ENCODE measurements around the gene ATP8B4.

The ATP8B4 gene

GRCh38 chr15:50063226-50063625 is 55.8 kb downstream of the ATP8B4 start:
- TF ChIP-seq LEF1 (IDR thresholded peaks at IDR 0.05; ENCODE audit: borderline replicate concordance) (no peak), FOXA1 (IDR thresholded peaks at IDR 0.05) (no peak), ARNT (IDR thresholded peaks at IDR 0.05) (no peak), SP1 (IDR thresholded peaks at IDR 0.05) (no peak), CTBP1 (IDR thresholded peaks at IDR 0.05; ENCODE audit: borderline replicate concordance) (no peak), ELF4 (IDR thresholded peaks at IDR 0.05) (no peak), HDGF (IDR thresholded peaks at IDR 0.05; ENCODE audit: borderline replicate concordance) (no peak), BHLHE40 (IDR thresholded peaks at IDR 0.05; ENCODE audit: borderline replicate concordance) (no peak), L3MBTL2 (conservative IDR thresholded peaks at IDR 0.05) (no peak)
- TF ChIP-seq, protein P1, sequence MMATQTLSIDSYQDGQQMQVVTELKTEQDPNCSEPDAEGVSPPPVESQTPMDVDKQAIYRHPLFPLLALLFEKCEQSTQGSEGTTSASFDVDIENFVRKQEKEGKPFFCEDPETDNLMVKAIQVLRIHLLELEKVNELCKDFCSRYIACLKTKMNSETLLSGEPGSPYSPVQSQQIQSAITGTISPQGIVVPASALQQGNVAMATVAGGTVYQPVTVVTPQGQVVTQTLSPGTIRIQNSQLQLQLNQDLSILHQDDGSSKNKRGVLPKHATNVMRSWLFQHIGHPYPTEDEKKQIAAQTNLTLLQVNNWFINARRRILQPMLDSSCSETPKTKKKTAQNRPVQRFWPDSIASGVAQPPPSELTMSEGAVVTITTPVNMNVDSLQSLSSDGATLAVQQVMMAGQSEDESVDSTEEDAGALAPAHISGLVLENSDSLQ (IDR thresholded peaks at IDR 0.05), result no peak
- ChIA-PET POLR2A (no interaction called here), CTCF (no interaction called here)
- DNase-seq (ENCODE audit: extremely low spot score), result no peak

- CTCF ChIA-PET, result no interaction called here
- TF ChIP-seq CTBP1 (IDR thresholded peaks at IDR 0.05; ENCODE audit: borderline replicate concordance) (no peak), SP1 (IDR thresholded peaks at IDR 0.05) (no peak), ELF4 (IDR thresholded peaks at IDR 0.05) (no peak), ARNT (IDR thresholded peaks at IDR 0.05) (no peak), HDGF (IDR thresholded peaks at IDR 0.05; ENCODE audit: borderline replicate concordance) (no peak), FOXK2 (IDR thresholded peaks at IDR 0.05) (no peak), L3MBTL2 (conservative IDR thresholded peaks at IDR 0.05) (no peak), BHLHE40 (IDR thresholded peaks at IDR 0.05; ENCODE audit: borderline replicate concordance) (no peak), FOXA1 (IDR thresholded peaks at IDR 0.05) (no peak), TARDBP (IDR thresholded peaks at IDR 0.05) (no peak), SUZ12 (IDR thresholded peaks at IDR 0.05) (no peak), NFRKB (IDR thresholded peaks at IDR 0.05) (no peak), LEF1 (IDR thresholded peaks at IDR 0.05; ENCODE audit: borderline replicate concordance) (no peak), ZNF384 (IDR thresholded peaks at IDR 0.05) (no peak), FOXM1 (IDR thresholded peaks at IDR 0.05; ENCODE audit: borderline replicate concordance) (no peak)
- TF ChIP-seq, protein P1 (IDR thresholded peaks at IDR 0.05), result no peak
- no peak for DNase-seq (ENCODE audit: extremely low spot score)
- POLR2A ChIA-PET, result no interaction called here
These were observed 57.5 kb downstream of the ATP8B4 start for GRCh38 chr15:50061503-50061902.

- ChIA-PET CTCF (no interaction called here), POLR2A (no interaction called here)
- no peak for DNase-seq (ENCODE audit: extremely low spot score)
- TF ChIP-seq FOXM1 (IDR thresholded peaks at IDR 0.05; ENCODE audit: borderline replicate concordance) (no peak), CTBP1 (IDR thresholded peaks at IDR 0.05; ENCODE audit: borderline replicate concordance) (no peak), NFRKB (IDR thresholded peaks at IDR 0.05) (no peak), HDGF (IDR thresholded peaks at IDR 0.05; ENCODE audit: borderline replicate concordance) (no peak), ZNF384 (IDR thresholded peaks at IDR 0.05) (no peak), FOXK2 (IDR thresholded peaks at IDR 0.05) (no peak), TARDBP (IDR thresholded peaks at IDR 0.05) (no peak), BHLHE40 (IDR thresholded peaks at IDR 0.05; ENCODE audit: borderline replicate concordance) (no peak), SP1 (IDR thresholded peaks at IDR 0.05) (no peak), L3MBTL2 (conservative IDR thresholded peaks at IDR 0.05) (no peak), LEF1 (IDR thresholded peaks at IDR 0.05; ENCODE audit: borderline replicate concordance) (no peak), ARNT (IDR thresholded peaks at IDR 0.05) (no peak), SUZ12 (IDR thresholded peaks at IDR 0.05) (no peak), FOXA1 (IDR thresholded peaks at IDR 0.05) (no peak)
- TF ChIP-seq, protein P1 (IDR thresholded peaks at IDR 0.05), result no peak
These were observed 59.1 kb downstream of the ATP8B4 start for GRCh38 chr15:50059883-50060282.

- ChIA-PET POLR2A (no interaction called here), CTCF (no interaction called here)
- DNase-seq (ENCODE audit: extremely low spot score), result no peak
- no peak for TF ChIP-seq ARNT (IDR thresholded peaks at IDR 0.05)
- TF ChIP-seq FOXA1 (IDR thresholded peaks at IDR 0.05), result no peak
- TF ChIP-seq HDGF (IDR thresholded peaks at IDR 0.05; ENCODE audit: borderline replicate concordance), result no peak
- TF ChIP-seq SUZ12 (IDR thresholded peaks at IDR 0.05), result no peak
- no peak for TF ChIP-seq ELF4 (IDR thresholded peaks at IDR 0.05)
- no peak for TF ChIP-seq FOXK2 (IDR thresholded peaks at IDR 0.05)
- no peak for TF ChIP-seq L3MBTL2 (conservative IDR thresholded peaks at IDR 0.05)
- TF ChIP-seq BHLHE40 (IDR thresholded peaks at IDR 0.05; ENCODE audit: borderline replicate concordance), result no peak
- TF ChIP-seq SP1 (IDR thresholded peaks at IDR 0.05), result no peak
These were observed 59.7 kb downstream of the ATP8B4 start for GRCh38 chr15:50059203-50059772.

- POLR2A ChIA-PET, result no interaction called here
- TF ChIP-seq CTBP1 (IDR thresholded peaks at IDR 0.05; ENCODE audit: borderline replicate concordance), result no peak
- no peak for TF ChIP-seq FOXM1 (IDR thresholded peaks at IDR 0.05; ENCODE audit: borderline replicate concordance)
- TF ChIP-seq ZNF384 (IDR thresholded peaks at IDR 0.05), result no peak
- no peak for TF ChIP-seq HDGF (IDR thresholded peaks at IDR 0.05; ENCODE audit: borderline replicate concordance)
- TF ChIP-seq LEF1 (IDR thresholded peaks at IDR 0.05; ENCODE audit: borderline replicate concordance), result no peak
- TF ChIP-seq L3MBTL2 (conservative IDR thresholded peaks at IDR 0.05), result no peak
- no peak for TF ChIP-seq BHLHE40 (IDR thresholded peaks at IDR 0.05; ENCODE audit: borderline replicate concordance)
- TF ChIP-seq, protein P1 (IDR thresholded peaks at IDR 0.05), result no peak
- TF ChIP-seq SP1 (IDR thresholded peaks at IDR 0.05), result no peak
- TF ChIP-seq FOXA1 (IDR thresholded peaks at IDR 0.05), result no peak
- no peak for TF ChIP-seq ELF4 (IDR thresholded peaks at IDR 0.05)
- TF ChIP-seq ARNT (IDR thresholded peaks at IDR 0.05), result no peak
- no peak for TF ChIP-seq TARDBP (IDR thresholded peaks at IDR 0.05)
- no peak for TF ChIP-seq NFRKB (IDR thresholded peaks at IDR 0.05)
- no peak for TF ChIP-seq FOXK2 (IDR thresholded peaks at IDR 0.05)
- TF ChIP-seq SUZ12 (IDR thresholded peaks at IDR 0.05), result no peak
- no peak for DNase-seq (ENCODE audit: extremely low spot score)
- CTCF ChIA-PET, result no interaction called here
These were observed 61.0 kb downstream of the ATP8B4 start for GRCh38 chr15:50057905-50058639.

Data from HEK293T (cell line).